K562 (cell line): ENCODE results near the gene LMX1B. TPM values are rescaled to one million over a fixed set of nuclear protein-coding genes. Genes with fewer than 3 reads are reported as not detected.

Experiments
- ATAC-seq: fragments of 200-7000 bp; cut with Tn5 transposase; 3 replicates; pipeline ENCODE4 v1.9.1; 2020; ENCODE audit warnings: moderate library complexity
- BruUV-seq: library from RNA; stranded (reverse); fragments of 400-500 nt; replicated peaks from 2 replicates; lab custom pipeline; 2021; lab: Mats Ljungman, UMichigan
- CTCF ChIA-PET: fragments of 300-600 bp; formaldehyde crosslinking; extraction: SDS; loops from one replicate; lab custom pipeline; 2021; ENCODE audit warnings: low intra/inter-chr PET ratio; lab: Yijun Ruan, JAX
- POLR2A ChIA-PET: fragments of 300-600, 350-650 bp; sonication (Branson Sonifier 250); formaldehyde crosslinking; extraction: SDS; loops from one replicate; lab custom pipeline; 2021; ENCODE audit warnings: antibody characterized with exemption, inconsistent platforms; lab: Yijun Ruan, JAX
- DNase-seq, 4 experiments: peaks; one replicate each; pipeline versions ENCODE4 v3.0.0 to v3.0.0-alpha.2; 2011 to 2018; ENCODE audit warnings: low spot score in 3 of 4, mixed read lengths in 3 of 4; ENCODE audit errors: extremely low read depth in 1 of 4
- FAIRE-seq: peaks from 2 replicates; lab custom pipeline; 2011; peaks lifted over from hg19 to GRCh38; lab: Jason Lieb, UNC
- H2AFZ ChIP-seq: 2 replicates; pipeline ENCODE4 v1.6.0; 2011; ENCODE audit warnings: low read depth, low read length, control low read depth, inconsistent platforms
- H3K27ac ChIP-seq: fragments of 200-600 bp; 3 replicates; pipeline ENCODE4 v1.8.0; 2011; ENCODE audit warnings: low read depth, mild to moderate bottlenecking, control low read depth, inconsistent platforms, low read length, moderate library complexity, mixed read lengths; ENCODE audit errors: extremely low read depth
- H3K27me3 ChIP-seq, 2 experiments: fragments of 300-600 bp in 1 of 2; 2 replicates in 1 of 2; 3 replicates in 1 of 2; pipeline versions ENCODE4 v1.6.0 to v1.8.0; 2011; ENCODE audit warnings: inconsistent platforms in 2 of 2, low read length in 2 of 2, mild to moderate bottlenecking in 1 of 2, mixed read lengths in 1 of 2, moderate library complexity in 1 of 2; ENCODE audit not compliant: control insufficient read depth in 2 of 2, insufficient read depth in 2 of 2
- H3K36me3 ChIP-seq: fragments of 300-600 bp; 3 replicates; pipeline ENCODE4 v1.8.0; 2011; ENCODE audit warnings: mild to moderate bottlenecking, low read length, inconsistent platforms; ENCODE audit not compliant: control insufficient read depth, insufficient read depth
- H3K4me1 ChIP-seq, 2 experiments: fragments of 200-600 bp in 1 of 2; replicated peaks in 1 of 2; 2 replicates in 1 of 2; 3 replicates in 1 of 2; pipeline versions ENCODE4 v1.5.1 to v1.8.0; 2011; ENCODE audit warnings: inconsistent platforms in 2 of 2, low read length in 2 of 2, mild to moderate bottlenecking in 1 of 2, mixed read lengths in 1 of 2, moderate library complexity in 1 of 2; ENCODE audit not compliant: control insufficient read depth in 2 of 2, insufficient read depth in 2 of 2
- H3K4me2 ChIP-seq: 2 replicates; pipeline ENCODE4 v1.6.1; 2011; ENCODE audit warnings: low read length, control low read depth, inconsistent platforms, mixed read lengths; ENCODE audit not compliant: insufficient read depth
- H3K4me3 ChIP-seq: fragments of 200-600 bp; sonication (generic), shearing (Covaris generic); 2 replicates; pipeline ENCODE4 v1.5.1; 2016; ENCODE audit warnings: control low read depth, inconsistent platforms
- H3K79me2 ChIP-seq: fragments of 200-600 bp; 3 replicates; pipeline ENCODE4 v1.8.0; 2011; ENCODE audit warnings: low read length, inconsistent platforms; ENCODE audit not compliant: control insufficient read depth, insufficient read depth
- H3K9ac ChIP-seq, 2 experiments: 2 replicates each; pipeline versions ENCODE4 v1.6.0 to v1.6.1; 2011; ENCODE audit warnings: low read depth in 2 of 2, low read length in 2 of 2, control low read depth in 1 of 2, inconsistent platforms in 1 of 2, mild to moderate bottlenecking in 1 of 2, mixed read lengths in 1 of 2; ENCODE audit not compliant: insufficient read depth in 1 of 2
- H3K9me1 ChIP-seq: one replicate; pipeline ENCODE4 v1.6.0; 2011; ENCODE audit warnings: inconsistent platforms, mild to moderate bottlenecking, low read length, moderate library complexity; ENCODE audit not compliant: control insufficient read depth, insufficient read depth
- H3K9me3 ChIP-seq: replicated peaks from 2 replicates; pipeline ENCODE4 v1.5.1; 2011; ENCODE audit warnings: low read depth, low read length, inconsistent platforms; ENCODE audit not compliant: control insufficient read depth, insufficient read depth
- H4K20me1 ChIP-seq: replicated peaks from 2 replicates; pipeline ENCODE4 v1.6.1; 2011; ENCODE audit warnings: low read length, inconsistent platforms, mixed read lengths; ENCODE audit not compliant: control insufficient read depth, insufficient read depth
- ARID3B ChIP-seq: fragments of 250-450 bp; sonication (Bioruptor Pico); IDR thresholded peaks from 2 replicates; pipeline ENCODE4 v1.4.0; 2020; ENCODE audit warnings: borderline replicate concordance
- BCOR ChIP-seq: fragments of 450-650 bp; IDR thresholded peaks from 2 replicates; pipeline ENCODE4 v1.6.1; 2016
- ETS1 ChIP-seq: conservative IDR thresholded peaks from 2 replicates; pipeline ENCODE4 v1.6.1; 2011; ENCODE audit warnings: low read depth, mild to moderate bottlenecking, low read length; ENCODE audit not compliant: control insufficient read depth
- RBM25 ChIP-seq: fragments of 200-400 bp; formaldehyde crosslinking; IDR thresholded peaks from 2 replicates; pipeline ENCODE4 v1.6.1; 2018; ENCODE audit warnings: low read length, low read depth, moderate library complexity; ENCODE audit not compliant: severe bottlenecking
- WGBS: fragments of 100-300 bp; shearing (Covaris generic); methylation state at CpG from one replicate; pipeline ENCODE4 v1.1.6; 2016; ENCODE audit warnings: low coverage, mixed read lengths; ENCODE audit not compliant: insufficient coverage; ENCODE audit errors: missing lambda C conversion rate; 5-methylcytosine and 5-hydroxymethylcytosine counted together
- in situ Hi-C: fragments of 300-500 bp; cut with MboI; formaldehyde crosslinking; loops from 4 replicates; pipeline ENCODE4 v1.15.0; 2018; ENCODE audit warnings: inconsistent platforms, mixed read lengths
- intact Hi-C: fragments of 100-400 bp; cut with micrococcal nuclease; formaldehyde crosslinking; loops from 2 replicates; pipeline ENCODE4 v1.14.2; 2022
- polyA plus RNA-seq, 8 experiments: library from polyadenylated mRNA; depleted of rRNA in 4 of 8; stranded (reverse) in 5 of 8; unstranded in 3 of 8; fragments of >200 nt; fragmentation: Nextera tagmentation in 2 of 8; fragmentation: Illumina TruSeq in 1 of 8; extraction: Ambion mirVana in 2 of 8; extraction: Trizol in 1 of 8; gene quantifications; 2 replicates each; pipeline versions ENCODE4 v1.2.1 to v1.2.3, GENCODE V29; 2011 to 2014; ENCODE audit warnings: inconsistent platforms in 1 of 8, missing spikeins in 1 of 8
- total RNA-seq, 7 experiments: library from RNA; depleted of rRNA in 6 of 7; stranded (reverse); fragments of >200 nt in 6 of 7; fragmentation: Illumina TruSeq in 2 of 7; extraction: Trizol in 2 of 7; gene quantifications; 2 replicates each; pipeline versions ENCODE4 v1.2.1 to v1.2.3, GENCODE V29; 2011 to 2021; ENCODE audit warnings: low replicate concordance in 1 of 7

The LMX1B gene
- total and polyA plus RNA-seq, 9 of the 15 experiments (the other 6 are each of a cell fraction or from before 2014, with no cell fraction given), result not detected

- Histone ChIP-seq H3K27ac (no peak overlapping the region), H3K36me3 (no peaks in the 10 kb centered on the region)
- CTCF ChIA-PET, result no interaction called here
These were observed 7.8 kb upstream of the LMX1B start for GRCh38 chr9:126605792-126606482.

More at GRCh38 chr9:126605792-126606482, 7.8 kb upstream of the LMX1B start:
- peaks cover 0 to 10% of the 10 kb centered on the region in 2 experiments; a peak in 1 of 5 replicates for H3K4me1 ChIP-seq
- H3K27me3 ChIP-seq, result peaks cover 0 to 56% of the 10 kb centered on the region in 2 experiments; a peak in 4 of 5 replicates
- POLR2A ChIA-PET, result interaction anchor here (0.6 kb wide), 2 partner anchors 92 to 108 kb away, joined by 3 read pairs; no protein-coding TSS in a partner anchor
- H3K4me2 ChIP-seq, result no peak overlapping the region
- no peak for FAIRE-seq
- intact Hi-C loops, result no loop called here
- no peaks in the 10 kb centered on the region for H3K9me3 ChIP-seq
- no peak for DNase-seq
- in situ Hi-C loops, result loop anchor here (5.0 kb wide), 2 partner anchors 86 to 176 kb away; no protein-coding TSS in a partner anchor
- H3K4me3 ChIP-seq, result no peak overlapping the region
- no peak overlapping the region for H3K9ac ChIP-seq
- WGBS, result 0% methylated on average over 12 of the region's 12 CpGs
- H3K9me1 ChIP-seq, result no peaks in the 10 kb centered on the region
- peaks cover 3% of the 10 kb centered on the region for H4K20me1 ChIP-seq
- no peak overlapping the region for H2AFZ ChIP-seq
- no TSS peak for BruUV-seq
- no peaks in the 10 kb centered on the region for H3K79me2 ChIP-seq
- no peak for ATAC-seq
- TF ChIP-seq RBM25 (peak; percentile 70), ARID3B (CRISPR knock-in tag) (no peak), ETS1 (no peak), BCOR (peak; percentile 61)
